Measurements from ENCODE around the gene BCLAF3.

DNA sequence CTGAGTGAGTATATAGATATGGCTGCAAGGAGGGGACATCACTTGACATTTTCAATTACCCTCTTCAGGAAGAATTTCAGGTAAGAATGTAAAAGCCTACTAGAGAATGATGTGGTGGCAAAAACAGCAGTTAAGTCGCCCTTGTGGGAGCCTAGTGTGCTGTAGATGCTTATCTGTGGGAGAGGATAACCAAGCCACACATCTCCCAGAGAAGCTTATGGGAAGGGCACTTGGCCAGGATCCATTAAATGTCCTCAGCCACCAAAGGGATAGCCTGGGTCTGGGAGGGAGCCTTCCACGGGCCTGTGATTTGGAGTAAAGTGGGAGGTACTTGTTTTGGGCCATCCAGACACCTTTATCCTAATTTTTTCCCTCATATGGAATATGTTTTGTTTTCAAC is 41.3 kb upstream of the BCLAF3 start:
- TF ChIP-seq CTCF (IDR thresholded peaks at IDR 0.05) (no peak), POLR2A (IDR thresholded peaks at IDR 0.05) (no peak)

All from right lobe of liver (tissue), 4 donors.